HEK293 (cell line): ENCODE data around the gene MSI2.

Experiments
- CTCF ChIA-PET: fragments of 350-600 bp; formaldehyde crosslinking; extraction: SDS; loops from one replicate; lab custom pipeline; 2021; ENCODE audit warnings: antibody characterized with exemption; lab: Yijun Ruan, JAX
- POLR2A ChIA-PET: fragments of 300-600 bp; formaldehyde crosslinking; extraction: SDS; loops from one replicate; lab custom pipeline; 2020; ENCODE audit warnings: antibody characterized with exemption, inconsistent platforms; lab: Yijun Ruan, JAX
- H3K27ac ChIP-seq: fragments of 200-500 bp; sonication (Bioruptor generic); 2 replicates; pipeline ENCODE4 v1.5.1; 2014; ENCODE audit warnings: low read depth, low read length, control low read depth, inconsistent platforms; ENCODE audit errors: extremely low read depth
- H3K36me3 ChIP-seq, 2 experiments: fragments of 200-500 bp in 1 of 2; sonication (Bioruptor generic) in 1 of 2; 1 replicate in 1 of 2; 2 replicates in 1 of 2; pipeline ENCODE4 v1.5.1; 2014 to 2017; ENCODE audit warnings: inconsistent platforms in 2 of 2, low read length in 2 of 2; ENCODE audit not compliant: control insufficient read depth in 2 of 2, insufficient read depth in 1 of 2
- H3K4me1 ChIP-seq: fragments of 200-500 bp; sonication (Bioruptor generic); 2 replicates; pipeline ENCODE4 v1.5.1; 2014; ENCODE audit warnings: mild to moderate bottlenecking, low read length, inconsistent platforms; ENCODE audit not compliant: control insufficient read depth, insufficient read depth
- H3K4me3 ChIP-seq: 2 replicates; pipeline ENCODE4 v1.5.1; 2011; ENCODE audit warnings: low read depth, mild to moderate bottlenecking, control low read depth, low read length, moderate library complexity
- H3K9me3 ChIP-seq: fragments of 200-500 bp; sonication (Bioruptor generic); 2 replicates; pipeline ENCODE4 v1.5.1; 2014; ENCODE audit warnings: low read depth, low read length, inconsistent platforms; ENCODE audit not compliant: control insufficient read depth, insufficient read depth
- BCL11B ChIP-seq: fragments of 450-650 bp; formaldehyde crosslinking; IDR thresholded peaks from 2 replicates; pipeline ENCODE4 v1.5.1; 2016; ENCODE audit warnings: low read depth, missing biosample characterization, missing genetic modification characterization
- GFI1B ChIP-seq: fragments of 450-650 bp; formaldehyde crosslinking; IDR thresholded peaks from 2 replicates; pipeline ENCODE4 v1.5.1; 2016; ENCODE audit warnings: missing biosample characterization, missing genetic modification characterization
- GLI2 ChIP-seq: fragments of 450-650 bp; formaldehyde crosslinking; IDR thresholded peaks from 2 replicates; pipeline ENCODE4; 2017; ENCODE audit warnings: missing biosample characterization, missing genetic modification characterization, low read depth, borderline replicate concordance
- MYNN ChIP-seq: fragments of 450-650 bp; formaldehyde crosslinking; IDR thresholded peaks from 2 replicates; pipeline ENCODE4 v1.5.1; 2016; ENCODE audit warnings: missing biosample characterization, missing genetic modification characterization, borderline replicate concordance
- MZF1 ChIP-seq: fragments of 450-650 bp; formaldehyde crosslinking; IDR thresholded peaks from 2 replicates; pipeline ENCODE4 v1.5.1; 2017; ENCODE audit warnings: missing biosample characterization, missing genetic modification characterization, borderline replicate concordance
- SCRT1 ChIP-seq: fragments of 450-650 bp; formaldehyde crosslinking; IDR thresholded peaks from 2 replicates; pipeline ENCODE4 v1.5.1; 2016; ENCODE audit warnings: missing biosample characterization, missing genetic modification characterization, borderline replicate concordance
- ZFP41 ChIP-seq: fragments of 450-650 bp; formaldehyde crosslinking; IDR thresholded peaks from 2 replicates; pipeline ENCODE4 v1.5.1; 2016; ENCODE audit warnings: missing biosample characterization, missing genetic modification characterization, borderline replicate concordance
- ZNF10 ChIP-seq: fragments of 450-650 bp; formaldehyde crosslinking; IDR thresholded peaks from 2 replicates; pipeline ENCODE4 v1.5.1; 2017; ENCODE audit warnings: missing biosample characterization, missing genetic modification characterization
- ZNF19 ChIP-seq: fragments of 450-650 bp; formaldehyde crosslinking; IDR thresholded peaks from 2 replicates; pipeline ENCODE4; 2016; ENCODE audit warnings: missing biosample characterization, missing genetic modification characterization, low read depth
- ZNF311 ChIP-seq: fragments of 450-650 bp; formaldehyde crosslinking; IDR thresholded peaks from 2 replicates; pipeline ENCODE4 v1.5.1; 2017; ENCODE audit warnings: missing biosample characterization, missing genetic modification characterization, borderline replicate concordance
- ZNF350 ChIP-seq: fragments of 450-650 bp; formaldehyde crosslinking; IDR thresholded peaks from 2 replicates; pipeline ENCODE4 v1.5.0; 2017; ENCODE audit warnings: missing biosample characterization, mild to moderate bottlenecking, missing genetic modification characterization
- ZNF391 ChIP-seq: fragments of 450-650 bp; formaldehyde crosslinking; IDR thresholded peaks from 2 replicates; pipeline ENCODE4 v1.5.1; 2016; ENCODE audit warnings: low read depth, missing biosample characterization, missing genetic modification characterization, borderline replicate concordance
- ZNF394 ChIP-seq: fragments of 450-650 bp; formaldehyde crosslinking; IDR thresholded peaks from 2 replicates; pipeline ENCODE4 v1.5.1; 2016; ENCODE audit warnings: missing biosample characterization, missing genetic modification characterization, mild to moderate bottlenecking, moderate library complexity, borderline replicate concordance
- ZNF560 ChIP-seq: fragments of 450-650 bp; formaldehyde crosslinking; IDR thresholded peaks from 2 replicates; pipeline ENCODE4 v1.5.1; 2017; ENCODE audit warnings: missing biosample characterization, missing genetic modification characterization, borderline replicate concordance
- ZNF596 ChIP-seq: fragments of 450-650 bp; IDR thresholded peaks from 2 replicates; pipeline ENCODE4 v1.5.0; 2018; ENCODE audit warnings: missing biosample characterization, mild to moderate bottlenecking, missing genetic modification characterization, moderate library complexity
- ZNF624 ChIP-seq: fragments of 450-650 bp; formaldehyde crosslinking; IDR thresholded peaks from 2 replicates; pipeline ENCODE4 v1.5.1; 2017; ENCODE audit warnings: missing biosample characterization, missing genetic modification characterization
- ZNF747 ChIP-seq: fragments of 450-650 bp; formaldehyde crosslinking; IDR thresholded peaks from 2 replicates; pipeline ENCODE4 v1.5.1; 2016; ENCODE audit warnings: missing biosample characterization, missing genetic modification characterization
- ZNF843 ChIP-seq: fragments of 450-650 bp; formaldehyde crosslinking; IDR thresholded peaks from 2 replicates; pipeline ENCODE4 v1.5.1; 2016; ENCODE audit warnings: missing biosample characterization, missing genetic modification characterization
- ZXDB ChIP-seq: fragments of 450-650 bp; formaldehyde crosslinking; IDR thresholded peaks from 2 replicates; pipeline ENCODE4 v1.5.1; 2016; ENCODE audit warnings: missing biosample characterization, missing genetic modification characterization
- TF ChIP-seq, protein P1 (sequence below): fragments of 450-650 bp; formaldehyde crosslinking; IDR thresholded peaks from 2 replicates; pipeline ENCODE4 v1.5.1; 2016; ENCODE audit warnings: missing biosample characterization, missing genetic modification characterization
- TF ChIP-seq, protein P2 (sequence below): fragments of 450-650 bp; formaldehyde crosslinking; IDR thresholded peaks from 2 replicates; pipeline ENCODE4 v1.5.1; 2016; ENCODE audit warnings: missing biosample characterization, missing genetic modification characterization
- TF ChIP-seq, protein P3 (sequence below): fragments of 450-650 bp; formaldehyde crosslinking; IDR thresholded peaks from 2 replicates; pipeline ENCODE4 v1.5.1; 2017; ENCODE audit warnings: missing biosample characterization, missing genetic modification characterization
- TF ChIP-seq, protein P4 (sequence below): fragments of 450-650 bp; formaldehyde crosslinking; IDR thresholded peaks from 2 replicates; pipeline ENCODE4 v1.5.1; 2016; ENCODE audit warnings: missing biosample characterization, missing genetic modification characterization
- TF ChIP-seq, protein P5 (sequence below): fragments of 450-650 bp; formaldehyde crosslinking; IDR thresholded peaks from 2 replicates; pipeline ENCODE4 v1.5.1; 2016; ENCODE audit warnings: missing biosample characterization, missing genetic modification characterization

MSI2 gene

GRCh38 chr17:57429966-57430365, 173.6 kb downstream of the MSI2 start:
- ChIA-PET CTCF (no interaction called here), POLR2A (no interaction called here)
- Histone ChIP-seq H3K9me3 (no peaks in the 10 kb centered on the region), H3K4me1 (peaks cover 16% of the 10 kb centered on the region), H3K4me3 (no peak overlapping the region), H3K36me3 (no peaks in the 10 kb centered on the region), H3K27ac (no peak overlapping the region)
- no peak for TF ChIP-seq MZF1 (tag by site-specific recombination)
- TF ChIP-seq, protein P1, sequence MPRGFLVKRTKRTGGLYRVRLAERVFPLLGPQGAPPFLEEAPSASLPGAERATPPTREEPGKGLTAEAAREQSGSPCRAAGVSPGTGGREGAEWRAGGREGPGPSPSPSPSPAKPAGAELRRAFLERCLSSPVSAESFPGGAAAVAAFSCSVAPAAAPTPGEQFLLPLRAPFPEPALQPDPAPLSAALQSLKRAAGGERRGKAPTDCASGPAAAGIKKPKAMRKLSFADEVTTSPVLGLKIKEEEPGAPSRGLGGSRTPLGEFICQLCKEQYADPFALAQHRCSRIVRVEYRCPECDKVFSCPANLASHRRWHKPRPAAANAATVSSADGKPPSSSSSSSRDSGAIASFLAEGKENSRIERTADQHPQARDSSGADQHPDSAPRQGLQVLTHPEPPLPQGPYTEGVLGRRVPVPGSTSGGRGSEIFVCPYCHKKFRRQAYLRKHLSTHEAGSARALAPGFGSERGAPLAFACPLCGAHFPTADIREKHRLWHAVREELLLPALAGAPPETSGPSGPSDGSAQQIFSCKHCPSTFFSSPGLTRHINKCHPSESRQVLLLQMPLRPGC (tag by site-specific recombination), result no peak
- no peak for TF ChIP-seq ZNF350 (tag by site-specific recombination)
- TF ChIP-seq GLI2 (tag by site-specific recombination), result no peak
- no peak for TF ChIP-seq ZNF624 (tag by site-specific recombination)

DNA sequence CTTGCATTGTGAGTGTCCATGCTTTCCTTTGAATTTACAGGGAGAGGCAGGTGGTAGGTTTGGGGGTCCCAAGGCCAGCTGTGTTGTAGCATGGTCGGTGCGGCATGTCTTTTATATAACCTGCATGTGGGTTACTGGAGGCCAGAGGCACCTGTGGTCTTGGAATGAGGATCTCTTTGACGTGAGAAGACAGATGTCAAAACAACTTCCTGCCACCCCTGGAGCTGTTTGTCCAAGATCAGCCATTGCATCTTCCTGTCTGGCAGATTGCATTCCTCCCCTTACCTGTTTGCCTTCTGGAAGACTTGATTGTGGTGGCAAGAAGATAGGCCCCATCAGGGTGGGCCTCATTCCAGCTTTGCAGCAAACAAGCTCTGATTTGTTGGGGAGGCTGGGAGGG, 175.1 kb downstream of the MSI2 start:
- Histone ChIP-seq H3K4me1 (peaks cover 1% of the 10 kb centered on the region), H3K4me3 (no peak overlapping the region), H3K9me3 (no peaks in the 10 kb centered on the region)
- POLR2A ChIA-PET, result no interaction called here
- TF ChIP-seq, protein P2, sequence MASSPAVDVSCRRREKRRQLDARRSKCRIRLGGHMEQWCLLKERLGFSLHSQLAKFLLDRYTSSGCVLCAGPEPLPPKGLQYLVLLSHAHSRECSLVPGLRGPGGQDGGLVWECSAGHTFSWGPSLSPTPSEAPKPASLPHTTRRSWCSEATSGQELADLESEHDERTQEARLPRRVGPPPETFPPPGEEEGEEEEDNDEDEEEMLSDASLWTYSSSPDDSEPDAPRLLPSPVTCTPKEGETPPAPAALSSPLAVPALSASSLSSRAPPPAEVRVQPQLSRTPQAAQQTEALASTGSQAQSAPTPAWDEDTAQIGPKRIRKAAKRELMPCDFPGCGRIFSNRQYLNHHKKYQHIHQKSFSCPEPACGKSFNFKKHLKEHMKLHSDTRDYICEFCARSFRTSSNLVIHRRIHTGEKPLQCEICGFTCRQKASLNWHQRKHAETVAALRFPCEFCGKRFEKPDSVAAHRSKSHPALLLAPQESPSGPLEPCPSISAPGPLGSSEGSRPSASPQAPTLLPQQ (tag by site-specific recombination), result no peak
- TF ChIP-seq BCL11B (no peak), ZNF843 (no peak), ZNF394 (tag by site-specific recombination) (no peak), GLI2 (tag by site-specific recombination) (no peak), ZNF10 (tag by site-specific recombination) (no peak), ZNF311 (no peak)
- TF ChIP-seq, protein P3, sequence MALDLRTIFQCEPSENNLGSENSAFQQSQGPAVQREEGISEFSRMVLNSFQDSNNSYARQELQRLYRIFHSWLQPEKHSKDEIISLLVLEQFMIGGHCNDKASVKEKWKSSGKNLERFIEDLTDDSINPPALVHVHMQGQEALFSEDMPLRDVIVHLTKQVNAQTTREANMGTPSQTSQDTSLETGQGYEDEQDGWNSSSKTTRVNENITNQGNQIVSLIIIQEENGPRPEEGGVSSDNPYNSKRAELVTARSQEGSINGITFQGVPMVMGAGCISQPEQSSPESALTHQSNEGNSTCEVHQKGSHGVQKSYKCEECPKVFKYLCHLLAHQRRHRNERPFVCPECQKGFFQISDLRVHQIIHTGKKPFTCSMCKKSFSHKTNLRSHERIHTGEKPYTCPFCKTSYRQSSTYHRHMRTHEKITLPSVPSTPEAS (tag by site-specific recombination), result no peak
- TF ChIP-seq, protein P4, sequence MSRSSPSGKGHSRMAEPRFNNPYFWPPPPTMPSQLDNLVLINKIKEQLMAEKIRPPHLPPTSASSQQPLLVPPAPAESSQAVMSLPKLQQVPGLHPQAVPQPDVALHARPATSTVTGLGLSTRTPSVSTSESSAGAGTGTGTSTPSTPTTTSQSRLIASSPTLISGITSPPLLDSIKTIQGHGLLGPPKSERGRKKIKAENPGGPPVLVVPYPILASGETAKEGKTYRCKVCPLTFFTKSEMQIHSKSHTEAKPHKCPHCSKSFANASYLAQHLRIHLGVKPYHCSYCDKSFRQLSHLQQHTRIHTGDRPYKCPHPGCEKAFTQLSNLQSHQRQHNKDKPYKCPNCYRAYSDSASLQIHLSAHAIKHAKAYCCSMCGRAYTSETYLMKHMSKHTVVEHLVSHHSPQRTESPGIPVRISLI (tag by site-specific recombination), result no peak
- TF ChIP-seq, all 188 proteins: peak for 0
- CTCF ChIA-PET, result no interaction called here
- no peak overlapping the region for H3K27ac ChIP-seq
- no peaks in the 10 kb centered on the region for H3K36me3 ChIP-seq

DNA sequence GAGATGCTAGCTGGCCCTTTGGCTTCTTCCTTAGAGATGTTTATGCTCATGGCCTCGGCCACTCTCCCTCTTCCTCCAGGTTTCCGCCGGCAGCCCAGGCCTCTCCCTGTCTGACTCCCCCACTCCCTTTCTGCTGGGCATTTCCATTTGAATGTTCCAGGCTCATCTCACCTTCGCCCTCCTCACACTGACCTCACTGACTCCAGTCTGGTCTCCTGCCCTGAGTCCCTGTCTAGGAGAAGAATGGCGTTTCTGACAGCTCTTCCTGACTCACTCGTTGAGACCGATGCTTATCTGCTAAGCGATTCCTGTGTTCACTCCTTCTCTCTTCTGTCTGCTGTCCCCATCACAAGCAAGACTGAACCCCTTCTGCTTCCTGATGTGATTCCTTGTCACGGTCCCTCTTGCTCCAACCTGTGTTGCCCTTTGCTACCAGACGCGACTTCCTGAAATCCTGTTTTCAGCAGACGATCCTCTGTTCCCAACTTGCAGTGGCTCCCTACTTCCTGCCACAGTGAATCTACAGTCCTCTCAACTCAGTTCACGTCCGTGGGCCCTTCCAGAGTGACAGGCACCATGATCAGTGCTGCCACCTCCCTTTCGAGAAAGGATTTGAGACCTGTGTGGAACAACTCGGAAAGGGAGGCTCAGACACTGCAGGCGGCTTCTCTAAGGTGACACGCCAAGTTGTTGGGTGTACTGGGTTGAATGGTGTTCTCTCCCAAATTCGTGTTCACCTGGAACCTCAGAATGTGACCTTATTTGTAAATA, 176.4 kb downstream of the MSI2 start:
- H3K4me1 ChIP-seq, result no peaks in the 10 kb centered on the region
- ChIA-PET CTCF (interaction anchor here (0.8 kb wide), 2 partner anchors 8 to 190 kb away, joined by 3 to 4 read pairs; no protein-coding TSS in a partner anchor), POLR2A (no interaction called here)
- H3K27ac ChIP-seq, result no peak overlapping the region
- no peaks in the 10 kb centered on the region for H3K36me3 ChIP-seq
- H3K4me3 ChIP-seq, result no peak overlapping the region
- no peaks in the 10 kb centered on the region for H3K9me3 ChIP-seq
- TF ChIP-seq ZNF596 (no peak), MYNN (no peak), ZNF19 (tag by site-specific recombination) (no peak), GFI1B (tag by site-specific recombination) (no peak), ZNF391 (tag by site-specific recombination) (no peak), ZNF560 (no peak), ZFP41 (tag by site-specific recombination) (no peak), ZXDB (tag by site-specific recombination) (no peak), ZNF747 (tag by site-specific recombination) (no peak), SCRT1 (no peak)
- TF ChIP-seq, protein P5, sequence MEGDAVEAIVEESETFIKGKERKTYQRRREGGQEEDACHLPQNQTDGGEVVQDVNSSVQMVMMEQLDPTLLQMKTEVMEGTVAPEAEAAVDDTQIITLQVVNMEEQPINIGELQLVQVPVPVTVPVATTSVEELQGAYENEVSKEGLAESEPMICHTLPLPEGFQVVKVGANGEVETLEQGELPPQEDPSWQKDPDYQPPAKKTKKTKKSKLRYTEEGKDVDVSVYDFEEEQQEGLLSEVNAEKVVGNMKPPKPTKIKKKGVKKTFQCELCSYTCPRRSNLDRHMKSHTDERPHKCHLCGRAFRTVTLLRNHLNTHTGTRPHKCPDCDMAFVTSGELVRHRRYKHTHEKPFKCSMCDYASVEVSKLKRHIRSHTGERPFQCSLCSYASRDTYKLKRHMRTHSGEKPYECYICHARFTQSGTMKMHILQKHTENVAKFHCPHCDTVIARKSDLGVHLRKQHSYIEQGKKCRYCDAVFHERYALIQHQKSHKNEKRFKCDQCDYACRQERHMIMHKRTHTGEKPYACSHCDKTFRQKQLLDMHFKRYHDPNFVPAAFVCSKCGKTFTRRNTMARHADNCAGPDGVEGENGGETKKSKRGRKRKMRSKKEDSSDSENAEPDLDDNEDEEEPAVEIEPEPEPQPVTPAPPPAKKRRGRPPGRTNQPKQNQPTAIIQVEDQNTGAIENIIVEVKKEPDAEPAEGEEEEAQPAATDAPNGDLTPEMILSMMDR (tag by site-specific recombination), result no peak
